ENCODE results near the gene SRGAP3. TPM values are rescaled to one million over a fixed set of nuclear protein-coding genes. Genes with fewer than 3 reads are reported as not detected.

The SRGAP3 gene
- total RNA-seq, 1 donor from 2014 or later = 0.99 TPM

DNA sequence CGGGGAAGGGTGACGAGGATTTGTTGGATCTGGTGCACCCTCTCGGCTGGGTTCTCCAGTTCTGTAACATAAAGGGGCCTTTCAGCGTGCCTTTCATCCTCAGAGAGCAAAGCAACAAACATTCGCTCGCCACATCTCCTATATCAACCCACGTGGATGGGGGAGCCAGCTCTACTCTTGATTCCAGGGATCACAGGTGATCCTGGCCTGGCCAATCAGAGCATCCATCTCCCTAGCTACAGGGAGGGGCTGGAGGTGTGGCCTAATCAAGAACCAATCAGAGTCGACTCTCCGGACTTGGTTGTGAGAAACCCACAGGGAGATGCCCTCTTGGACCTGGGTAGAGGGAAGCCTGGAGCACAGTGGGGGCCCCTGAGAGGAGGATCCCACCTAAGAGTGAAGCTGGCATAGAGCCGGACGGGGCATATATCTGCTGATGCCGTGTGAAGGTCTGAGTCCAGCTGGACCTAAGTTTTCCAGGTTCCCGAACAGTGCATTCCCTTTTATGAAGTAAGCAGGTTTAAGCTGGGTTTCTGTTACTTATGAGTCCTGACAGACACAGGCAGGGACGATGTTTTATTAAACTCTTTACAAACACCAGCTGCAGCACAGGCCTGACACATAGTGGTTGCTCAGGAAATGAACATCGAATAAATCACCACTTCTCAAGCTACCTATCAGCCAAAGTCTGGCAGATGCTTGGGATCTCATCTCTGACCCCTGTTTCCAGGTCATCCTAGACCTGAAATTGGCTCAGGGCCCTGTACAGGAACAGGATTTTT is 235.5 kb downstream of the SRGAP3 start:
- Mint-ChIP-seq H3K4me1 (ENCODE audit: low read depth) (peaks cover 3% of the 10 kb centered on the region), H3K36me3 (ENCODE audit: low read depth) (no peaks in the 10 kb centered on the region), H3K9me3 (ENCODE audit: low read depth) (no peaks in the 10 kb centered on the region), H3K27me3 (ENCODE audit: low read depth) (peaks cover 6% of the 10 kb centered on the region), H3K4me3 (ENCODE audit: unreplicated experiment) (no peak overlapping the region), H3K27ac (ENCODE audit: unreplicated experiment) (no peak overlapping the region)
- TF ChIP-seq, protein P1, sequence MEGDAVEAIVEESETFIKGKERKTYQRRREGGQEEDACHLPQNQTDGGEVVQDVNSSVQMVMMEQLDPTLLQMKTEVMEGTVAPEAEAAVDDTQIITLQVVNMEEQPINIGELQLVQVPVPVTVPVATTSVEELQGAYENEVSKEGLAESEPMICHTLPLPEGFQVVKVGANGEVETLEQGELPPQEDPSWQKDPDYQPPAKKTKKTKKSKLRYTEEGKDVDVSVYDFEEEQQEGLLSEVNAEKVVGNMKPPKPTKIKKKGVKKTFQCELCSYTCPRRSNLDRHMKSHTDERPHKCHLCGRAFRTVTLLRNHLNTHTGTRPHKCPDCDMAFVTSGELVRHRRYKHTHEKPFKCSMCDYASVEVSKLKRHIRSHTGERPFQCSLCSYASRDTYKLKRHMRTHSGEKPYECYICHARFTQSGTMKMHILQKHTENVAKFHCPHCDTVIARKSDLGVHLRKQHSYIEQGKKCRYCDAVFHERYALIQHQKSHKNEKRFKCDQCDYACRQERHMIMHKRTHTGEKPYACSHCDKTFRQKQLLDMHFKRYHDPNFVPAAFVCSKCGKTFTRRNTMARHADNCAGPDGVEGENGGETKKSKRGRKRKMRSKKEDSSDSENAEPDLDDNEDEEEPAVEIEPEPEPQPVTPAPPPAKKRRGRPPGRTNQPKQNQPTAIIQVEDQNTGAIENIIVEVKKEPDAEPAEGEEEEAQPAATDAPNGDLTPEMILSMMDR (IDR thresholded peaks at IDR 0.05) = peak; percentile 54
- DNase-seq (ENCODE audit: low spot score) = no peak

DNA sequence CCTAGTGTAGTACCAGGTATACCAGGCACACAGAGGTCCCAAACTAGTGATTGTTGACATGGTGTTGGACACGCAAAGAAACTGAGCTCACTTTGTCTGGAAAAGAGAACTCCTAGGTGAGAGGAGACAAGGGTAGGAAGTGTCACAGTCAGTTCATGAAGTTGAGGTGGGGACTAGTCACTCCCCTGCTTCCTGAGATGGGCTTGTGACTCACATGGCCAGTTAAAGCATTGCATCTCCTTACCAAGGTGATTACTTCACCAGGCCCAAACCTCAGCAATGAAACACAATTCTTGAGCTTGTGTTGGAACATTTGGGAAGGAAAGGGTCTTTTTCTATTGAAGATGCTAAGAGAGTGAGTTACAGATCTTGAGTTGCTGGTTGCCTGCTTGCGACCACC is 236.9 kb downstream of the SRGAP3 start:
- no peak for DNase-seq (ENCODE audit: low spot score)
- Mint-ChIP-seq H3K4me1 (ENCODE audit: low read depth) (no peaks in the 10 kb centered on the region), H3K36me3 (ENCODE audit: low read depth) (peaks cover 1% of the 10 kb centered on the region), H3K9me3 (ENCODE audit: low read depth) (no peaks in the 10 kb centered on the region), H3K4me3 (ENCODE audit: unreplicated experiment) (no peak overlapping the region), H3K27ac (ENCODE audit: unreplicated experiment) (no peak overlapping the region), H3K27me3 (ENCODE audit: low read depth) (peaks cover 6% of the 10 kb centered on the region)
- TF ChIP-seq, protein P1 (IDR thresholded peaks at IDR 0.05) = no peak

DNA sequence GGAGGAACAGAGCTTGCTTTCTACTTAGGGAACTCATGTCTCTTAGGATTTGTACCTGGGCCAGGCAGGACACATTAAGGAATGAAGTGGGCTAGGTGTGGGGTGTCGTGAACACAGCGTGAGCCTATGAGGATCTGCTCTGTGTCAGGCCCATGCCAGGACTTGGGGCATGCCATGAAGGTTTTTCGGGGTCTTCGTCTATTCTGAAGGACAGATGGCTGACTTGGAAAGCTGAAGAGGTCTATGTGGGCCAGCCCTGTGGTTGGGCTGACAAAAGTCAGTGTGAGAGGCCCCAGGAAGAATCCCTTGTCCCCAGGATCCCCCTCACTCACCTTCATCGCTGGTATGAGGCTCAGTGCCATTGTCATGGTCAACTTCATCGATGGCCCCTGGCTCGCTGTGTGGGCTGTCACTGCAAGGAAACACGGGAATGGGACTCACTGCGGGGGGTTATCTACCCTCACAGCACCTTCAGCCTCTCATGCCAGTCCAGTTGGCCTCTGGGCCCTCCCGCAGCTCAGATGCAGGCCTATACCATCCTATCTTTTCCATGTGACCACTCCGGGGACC is 239.4 kb downstream of the SRGAP3 start:
- no peak overlapping the region for H3K4me3 Mint-ChIP-seq (ENCODE audit: unreplicated experiment)
- TF ChIP-seq, protein P1 (IDR thresholded peaks at IDR 0.05) = no peak
- no peak overlapping the region for H3K27ac Mint-ChIP-seq (ENCODE audit: unreplicated experiment)
- H3K4me1 Mint-ChIP-seq (ENCODE audit: low read depth) = no peaks in the 10 kb centered on the region
- H3K9me3 Mint-ChIP-seq (ENCODE audit: low read depth) = no peaks in the 10 kb centered on the region
- no peak for DNase-seq (ENCODE audit: low spot score)
- H3K36me3 Mint-ChIP-seq (ENCODE audit: low read depth) = peaks cover 1% of the 10 kb centered on the region
- peaks cover 1% of the 10 kb centered on the region for H3K27me3 Mint-ChIP-seq (ENCODE audit: low read depth)

DNA sequence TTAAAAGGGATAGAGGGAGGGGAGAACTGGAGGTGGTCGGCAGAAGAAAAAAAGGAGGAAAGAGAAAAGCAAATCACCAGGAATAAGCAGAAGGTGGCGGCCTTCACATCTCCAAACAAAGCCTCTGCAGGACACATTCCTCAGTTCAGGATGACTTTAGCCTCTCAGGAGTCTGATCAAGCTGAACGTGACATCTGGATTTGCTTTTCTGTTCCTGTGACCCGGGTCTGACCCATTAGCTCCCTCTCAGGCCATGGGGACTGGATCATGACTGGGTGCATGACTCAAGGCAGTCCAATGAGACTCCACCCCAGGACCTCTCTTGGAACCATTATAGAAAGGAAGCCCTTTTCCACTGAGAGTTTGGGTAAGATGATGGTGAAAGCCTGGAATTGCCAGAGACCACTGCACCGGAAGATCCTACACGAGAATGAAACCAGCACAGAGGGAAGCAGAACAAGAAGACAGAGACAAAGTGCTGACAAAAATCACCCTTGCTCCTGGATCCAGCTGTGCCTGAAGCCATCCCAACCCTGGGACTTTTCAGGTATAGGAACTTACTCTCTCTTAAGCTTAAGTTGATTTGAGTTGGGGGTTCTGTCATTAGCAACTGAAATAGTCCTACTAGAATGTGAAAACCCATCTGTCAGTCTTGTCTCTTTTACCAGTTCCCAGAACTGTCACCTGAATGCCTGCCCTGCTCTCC is 240.7 kb downstream of the SRGAP3 start:
- no peak overlapping the region for H3K4me3 Mint-ChIP-seq (ENCODE audit: unreplicated experiment)
- H3K36me3 Mint-ChIP-seq (ENCODE audit: low read depth) = peaks cover 1% of the 10 kb centered on the region
- H3K27ac Mint-ChIP-seq (ENCODE audit: unreplicated experiment) = no peak overlapping the region
- H3K27me3 Mint-ChIP-seq (ENCODE audit: low read depth) = no peaks in the 10 kb centered on the region
- H3K4me1 Mint-ChIP-seq (ENCODE audit: low read depth) = no peaks in the 10 kb centered on the region
- TF ChIP-seq, protein P1 (IDR thresholded peaks at IDR 0.05) = no peak
- H3K9me3 Mint-ChIP-seq (ENCODE audit: low read depth) = no peaks in the 10 kb centered on the region
- DNase-seq (ENCODE audit: low spot score) = no peak

DNA sequence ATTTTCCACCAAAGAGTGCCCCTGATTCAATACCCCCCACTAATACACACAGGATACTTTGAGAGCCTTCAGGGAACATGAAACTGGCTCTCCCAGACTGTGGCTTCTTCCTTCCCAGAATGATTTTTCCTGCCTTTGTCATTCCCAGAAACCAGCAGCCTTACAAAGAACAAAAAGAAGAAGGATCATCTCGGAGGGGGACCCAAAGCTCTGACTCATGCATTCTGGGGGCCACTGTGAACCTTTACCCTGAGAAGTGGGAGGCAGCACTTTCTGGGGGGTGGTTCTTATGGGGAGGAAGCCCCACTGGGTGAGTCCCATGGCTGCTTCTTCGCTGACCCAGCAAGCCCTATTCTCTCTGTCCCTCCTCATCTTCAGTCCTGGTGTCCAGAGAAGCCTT is 241.5 kb downstream of the SRGAP3 start:
- no peak overlapping the region for H3K4me3 Mint-ChIP-seq (ENCODE audit: unreplicated experiment)
- TF ChIP-seq, protein P1 (IDR thresholded peaks at IDR 0.05) = no peak
- H3K4me1 Mint-ChIP-seq (ENCODE audit: low read depth) = no peaks in the 10 kb centered on the region
- H3K27ac Mint-ChIP-seq (ENCODE audit: unreplicated experiment) = no peak overlapping the region
- no peaks in the 10 kb centered on the region for H3K9me3 Mint-ChIP-seq (ENCODE audit: low read depth)
- H3K27me3 Mint-ChIP-seq (ENCODE audit: low read depth) = no peaks in the 10 kb centered on the region
- no peak for DNase-seq (ENCODE audit: low spot score)
- H3K36me3 Mint-ChIP-seq (ENCODE audit: low read depth) = peaks cover 1% of the 10 kb centered on the region
